C4-2B (cell line): ENCODE results near the gene CABP2.

ENCODE experiments used
- H3K27ac ChIP-seq: fragments of 450-650 bp; 2 replicates; pipeline ENCODE4 v1.5.1; 2017
- CTCF ChIP-seq: fragments of 450-650 bp; conservative IDR thresholded peaks from 2 replicates; pipeline ENCODE4 v1.5.1; 2017; ENCODE audit warnings: mild to moderate bottlenecking
- ZFX ChIP-seq: fragments of 450-650 bp; IDR thresholded peaks from 2 replicates; pipeline ENCODE4 v1.6.1; 2017

CABP2 gene

GRCh38 chr11:67522844-67523555 is at the start of gene CABP2:
Gene CABP2 (minus strand): TSS chr11:67523446. CDS start chr11:67523326, 120 bp downstream.
- TF ChIP-seq ZFX (no peak), CTCF (no peak)
- H3K27ac ChIP-seq: no peak within 1 kb of the TSS; the same call in 1 of the 2 replicates

GRCh38 chr11:67572747-67573419 is 49.6 kb upstream of the CABP2 start:
- no peak overlapping the region for H3K27ac ChIP-seq
- TF ChIP-seq CTCF (peak; percentile 96), ZFX (no peak)

- no peak overlapping the region for H3K27ac ChIP-seq
- TF ChIP-seq ZFX (no peak), CTCF (0 out of 2 replicates have a peak, but pooled peaks have one; percentile 49)
Measured at GRCh38 chr11:67572305-67572704, 49.1 kb upstream of the CABP2 start.

- TF ChIP-seq ZFX: no peak
- TF ChIP-seq CTCF: no peak
- H3K27ac ChIP-seq: no peak overlapping the region
Measured at GRCh38 chr11:67571443-67571842, 48.2 kb upstream of the CABP2 start.

GRCh38 chr11:67564230-67564629 is 41.0 kb upstream of the CABP2 start:
- H3K27ac ChIP-seq: peak overlapping the region; percentile 20; the same call in 1 of the 2 replicates
- TF ChIP-seq ZFX (no peak), CTCF (no peak)

- peak overlapping the region; percentile 20; the same call in 1 of the 2 replicates for H3K27ac ChIP-seq
Measured at GRCh38 chr11:67563705-67564114, 40.5 kb upstream of the CABP2 start.

GRCh38 chr11:67562963-67563704 is 39.9 kb upstream of the CABP2 start:
- peak overlapping the region; percentile 20; the same call in 1 of the 2 replicates for H3K27ac ChIP-seq

More at GRCh38 chr11:67562963-67563704, 39.9 kb upstream of the CABP2 start:
- no peak for TF ChIP-seq CTCF
